GM11168 (cell line): ENCODE measurements around the gene MCOLN2.

Experiments
- in situ Hi-C: fragments of 300-500 bp; cut with MboI; formaldehyde crosslinking; loops from one replicate; pipeline ENCODE4 v1.12.0; 2022; ENCODE audit warnings: low sequenced_read_pairs; ENCODE audit not compliant: unreplicated experiment

MCOLN2 gene

DNA sequence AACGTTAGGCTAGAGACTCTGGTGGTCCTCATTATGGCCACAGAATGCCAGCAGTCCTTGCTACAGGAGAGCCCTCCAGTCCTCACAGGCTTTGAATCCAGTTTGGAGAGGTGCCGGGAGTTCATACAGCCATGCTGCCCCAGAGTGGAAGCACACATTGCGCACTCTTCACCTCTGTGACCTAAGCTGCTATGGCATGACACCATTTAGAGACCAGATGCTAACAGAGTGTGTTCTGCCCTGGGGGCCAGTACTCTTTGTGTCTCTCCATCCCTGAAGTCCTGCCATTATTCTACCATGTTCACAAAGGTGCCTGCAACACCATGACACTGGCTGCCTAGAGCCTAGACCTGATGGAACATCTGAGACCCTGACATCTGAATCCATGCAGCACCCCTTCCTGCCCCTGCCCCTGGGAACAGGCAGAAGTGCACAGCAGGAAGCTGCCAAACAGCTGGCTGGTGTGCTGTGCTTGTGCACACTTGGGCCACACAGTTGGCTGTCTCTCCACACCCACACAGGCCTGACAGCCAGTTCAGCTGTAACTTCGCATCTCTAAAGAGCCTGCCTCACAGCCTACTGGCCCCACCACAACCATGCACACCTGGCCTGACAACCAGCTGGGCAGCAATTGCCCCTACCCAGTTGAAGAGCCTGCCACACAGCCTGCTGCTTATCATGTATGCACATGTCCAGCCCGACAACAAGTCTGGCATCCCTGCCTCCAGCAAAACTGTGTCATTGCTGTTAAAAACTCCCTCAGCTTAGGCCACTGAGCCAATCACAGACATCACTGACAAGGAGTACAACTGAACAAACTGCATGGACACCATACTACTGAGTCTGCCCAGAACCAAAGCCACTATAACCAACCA, 49.1 kb downstream of the MCOLN2 start:
- in situ Hi-C loops = loop anchor here (5.0 to 25.0 kb wide), 5 partner anchors 80 to 510 kb away; partner anchors contain the start of gene BCL10

DNA sequence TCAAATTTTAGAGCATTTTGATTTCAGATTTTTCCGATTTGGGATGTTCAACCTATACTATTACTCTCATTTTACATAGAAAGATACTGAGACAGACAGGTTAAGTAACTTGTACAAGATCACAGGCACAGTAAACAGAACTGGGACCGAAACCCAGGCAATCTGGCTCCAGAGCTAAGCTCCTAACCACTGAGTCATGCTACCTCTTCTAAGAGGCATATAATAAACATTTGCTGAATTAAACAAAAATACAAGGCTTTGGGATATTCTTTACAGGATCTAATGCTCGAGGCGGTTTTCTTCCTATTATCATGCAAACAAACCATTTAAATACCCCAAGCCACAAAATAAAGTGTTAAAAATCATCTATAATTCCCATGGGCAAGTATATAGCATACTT, 50.3 kb downstream of the MCOLN2 start:
- in situ Hi-C loops = loop anchor here (5.0 to 25.0 kb wide), 5 partner anchors 81 to 509 kb away; partner anchors contain the start of gene BCL10

DNA sequence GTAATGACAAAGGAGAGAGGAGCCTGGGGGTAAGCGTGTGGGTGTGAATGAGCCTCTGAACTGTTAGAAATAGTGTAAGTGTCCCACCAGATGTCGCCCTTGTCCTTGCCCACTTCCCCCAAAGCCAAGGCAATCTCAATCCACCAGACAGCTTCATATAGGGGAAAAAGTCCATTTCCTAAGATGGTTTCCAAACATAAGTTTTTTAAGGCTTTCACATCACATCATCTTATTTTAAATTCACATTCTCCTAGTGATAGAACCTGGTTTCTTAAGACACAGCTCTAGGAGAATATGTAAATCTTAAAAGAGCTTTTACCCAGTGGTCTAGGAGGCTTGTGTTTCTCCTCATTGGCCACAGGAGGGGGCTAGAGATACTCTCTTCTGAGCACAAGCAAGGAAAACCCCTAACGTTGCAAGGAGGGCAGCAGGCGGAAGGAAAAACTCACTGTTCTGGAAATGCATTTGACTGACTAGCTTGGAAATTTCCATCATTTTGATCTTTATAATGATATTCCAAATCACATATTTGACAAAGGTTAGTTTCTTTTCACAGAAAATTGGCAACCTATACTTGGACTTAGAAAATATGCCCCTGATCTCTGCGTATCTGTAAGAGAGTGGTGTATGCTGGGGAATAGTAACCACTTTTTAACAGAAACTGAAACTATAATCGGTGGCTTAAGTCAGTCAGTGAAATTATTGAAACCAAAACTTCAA, 52.0 kb downstream of the MCOLN2 start:
- in situ Hi-C loops = loop anchor here (5.0 to 25.0 kb wide), 5 partner anchors 82 to 508 kb away; partner anchors contain the start of gene BCL10

DNA sequence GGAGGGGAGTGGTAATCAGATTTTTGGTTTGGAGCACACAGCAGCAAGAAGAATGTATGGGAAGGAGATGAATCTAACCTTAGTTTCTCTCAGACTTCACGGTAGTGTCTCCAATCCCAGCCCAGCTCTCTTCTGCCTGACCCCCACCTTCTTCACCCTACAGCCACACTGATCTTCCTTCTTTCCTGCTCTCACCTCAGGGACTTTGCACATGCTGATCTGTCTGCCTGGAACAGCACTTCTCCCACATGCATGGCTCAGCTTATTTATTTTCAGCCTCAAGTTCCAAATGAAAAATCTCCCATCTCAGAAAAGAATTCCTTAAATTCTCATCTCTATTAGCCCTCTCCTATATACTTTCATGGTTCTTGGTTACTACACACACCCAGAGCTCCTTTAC, 55.1 kb downstream of the MCOLN2 start:
- in situ Hi-C loops = loop anchor here (10.0 to 25.0 kb wide), 4 partner anchors 155 to 505 kb away; partner anchors contain the start of gene BCL10

DNA sequence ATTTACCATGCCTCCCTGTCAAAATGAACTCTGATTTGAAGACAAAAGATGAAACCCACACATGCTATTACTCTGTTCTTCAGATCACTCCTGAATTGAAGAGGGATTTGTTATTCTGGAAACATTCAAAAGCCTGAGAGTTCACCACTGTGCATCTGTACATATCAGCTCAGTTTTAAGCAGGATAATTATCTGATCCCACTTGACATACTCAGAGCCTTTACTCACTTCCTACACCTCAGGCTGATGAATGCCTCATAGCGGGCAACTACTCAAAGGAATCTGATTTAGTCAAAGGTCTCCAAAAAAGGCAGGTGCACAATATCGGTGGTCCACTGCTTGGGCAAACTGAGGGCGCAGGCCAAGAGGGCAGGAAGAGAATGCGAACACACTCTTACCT, 56.4 kb downstream of the MCOLN2 start:
- in situ Hi-C loops = loop anchor here (10.0 to 25.0 kb wide), 4 partner anchors 153 to 503 kb away; partner anchors contain the start of gene BCL10

DNA sequence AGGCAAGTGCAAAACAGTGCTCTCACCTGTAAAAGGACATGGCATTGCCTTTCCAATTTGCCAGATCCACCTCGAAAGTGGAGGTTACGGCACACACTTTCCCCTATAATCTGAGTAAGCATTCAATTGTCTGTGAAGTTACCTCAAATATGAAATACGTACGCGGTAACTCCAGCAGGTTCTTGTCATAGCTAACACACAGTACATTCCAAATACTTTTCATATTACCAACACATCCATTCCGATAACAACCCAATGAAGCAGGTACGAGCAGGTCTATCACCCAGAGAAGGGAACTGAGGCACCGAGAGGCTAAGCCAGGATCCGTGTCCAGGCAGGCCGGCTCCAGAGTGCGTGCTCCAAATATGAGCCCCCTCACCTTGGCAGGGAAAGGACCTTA, 57.2 kb downstream of the MCOLN2 start:
- in situ Hi-C loops = loop anchor here (10.0 to 25.0 kb wide), 4 partner anchors 152 to 502 kb away; partner anchors contain the start of gene BCL10

DNA sequence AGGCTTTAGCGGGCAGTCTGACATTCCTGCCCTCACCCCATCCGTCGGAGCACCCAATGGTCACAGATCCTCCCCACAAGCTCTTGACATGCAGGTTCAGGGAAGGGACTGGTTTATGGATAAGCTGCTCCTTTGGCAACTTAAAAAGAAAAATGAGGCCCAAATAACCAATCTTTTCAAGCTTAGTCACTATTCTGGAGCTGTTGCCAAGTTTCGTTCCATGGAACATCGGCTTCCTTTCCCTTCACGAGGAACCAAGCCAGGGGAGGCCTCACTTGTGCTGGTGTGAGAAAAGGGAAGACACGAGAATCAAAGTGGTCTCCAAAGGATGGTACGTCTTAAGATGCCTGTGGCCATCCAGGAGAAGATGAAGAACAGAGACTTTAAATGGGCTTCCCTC, 57.8 kb downstream of the MCOLN2 start:
- in situ Hi-C loops = loop anchor here (25.0 kb wide), 2 partner anchors 152 to 502 kb away; no protein-coding TSS in a partner anchor

DNA sequence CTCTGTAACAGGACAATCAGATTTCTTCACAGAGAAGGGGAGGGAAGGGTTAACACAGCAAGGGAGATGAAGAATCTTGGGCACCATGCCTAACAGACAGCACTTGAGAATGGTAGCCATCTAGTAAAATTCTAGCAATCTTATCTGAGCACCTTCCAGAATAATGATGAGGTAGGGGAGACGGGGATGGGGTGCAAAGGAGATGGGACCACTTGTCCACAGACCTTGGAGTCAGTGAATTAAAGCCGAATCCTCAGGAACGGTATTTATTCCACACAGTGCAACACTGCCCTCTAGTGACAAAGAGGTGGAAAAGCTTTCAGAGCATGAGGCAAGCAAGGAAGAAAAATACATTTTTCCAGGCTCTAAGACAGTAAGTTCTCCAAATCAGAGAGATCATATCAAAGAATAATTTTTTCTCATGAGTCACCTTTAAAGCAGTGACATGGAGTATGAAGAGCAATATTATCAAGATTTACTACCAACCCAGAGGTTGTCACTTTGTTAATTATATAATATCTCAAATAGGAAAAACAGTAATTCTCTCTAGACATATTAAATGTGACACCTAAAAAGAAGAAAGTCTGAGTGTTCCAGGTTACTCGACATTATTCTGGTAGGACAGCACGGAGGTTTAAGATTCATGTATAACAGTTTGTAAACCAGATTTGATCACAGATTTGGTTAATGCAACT, 60.6 kb downstream of the MCOLN2 start:
- in situ Hi-C loops = loop anchor here (25.0 kb wide), 2 partner anchors 149 to 499 kb away; no protein-coding TSS in a partner anchor

DNA sequence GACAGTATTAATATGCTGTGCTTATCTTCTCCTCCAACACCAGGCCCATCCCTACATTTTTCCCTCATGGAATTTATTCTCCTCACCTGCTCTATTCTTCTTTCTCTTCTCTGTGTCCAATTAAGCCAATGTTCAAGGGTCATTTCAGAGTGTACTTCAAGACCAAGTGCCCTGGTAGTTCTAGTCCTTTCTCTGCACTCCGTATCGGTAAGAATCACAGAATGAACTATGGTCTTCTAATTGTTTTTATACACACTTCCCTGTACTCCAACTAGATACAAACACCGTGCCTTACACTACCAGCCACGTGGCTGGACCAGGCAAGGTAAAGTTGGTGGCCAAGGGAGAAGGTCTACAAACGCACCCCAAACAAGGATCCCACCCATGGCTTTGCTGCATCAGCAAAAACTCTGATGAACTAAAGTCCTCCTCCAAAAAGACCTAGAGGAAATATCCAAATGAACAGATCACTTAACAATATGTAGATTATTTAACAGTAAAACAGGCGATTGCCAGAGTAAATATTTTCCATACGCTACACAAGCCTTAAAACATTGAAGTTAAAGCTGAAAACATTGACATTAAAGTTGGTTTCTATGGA, 63.8 kb downstream of the MCOLN2 start:
- in situ Hi-C loops = loop anchor here (25.0 kb wide), 2 partner anchors 146 to 496 kb away; no protein-coding TSS in a partner anchor

DNA sequence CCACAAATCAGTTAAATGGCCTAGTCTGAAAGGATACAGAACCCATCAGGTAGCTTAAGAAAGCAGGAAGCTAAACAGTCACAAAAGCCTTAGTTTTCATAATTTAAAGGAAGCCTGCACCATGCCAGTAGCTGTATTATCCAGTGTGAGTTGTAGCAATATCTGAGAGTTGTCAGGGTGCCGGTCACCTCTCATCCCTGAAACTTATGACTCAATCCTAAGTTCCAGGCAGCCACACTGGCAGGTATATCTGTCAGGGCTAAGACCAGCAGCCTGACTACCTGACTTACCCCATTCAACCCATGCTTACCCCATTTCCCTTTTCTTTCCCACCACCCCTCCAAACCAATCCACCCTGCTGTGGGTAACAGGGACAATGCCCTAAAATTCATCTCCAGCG, 66.1 kb downstream of the MCOLN2 start:
- in situ Hi-C loops = loop anchor here (25.0 kb wide), 2 partner anchors 144 to 494 kb away; no protein-coding TSS in a partner anchor

DNA sequence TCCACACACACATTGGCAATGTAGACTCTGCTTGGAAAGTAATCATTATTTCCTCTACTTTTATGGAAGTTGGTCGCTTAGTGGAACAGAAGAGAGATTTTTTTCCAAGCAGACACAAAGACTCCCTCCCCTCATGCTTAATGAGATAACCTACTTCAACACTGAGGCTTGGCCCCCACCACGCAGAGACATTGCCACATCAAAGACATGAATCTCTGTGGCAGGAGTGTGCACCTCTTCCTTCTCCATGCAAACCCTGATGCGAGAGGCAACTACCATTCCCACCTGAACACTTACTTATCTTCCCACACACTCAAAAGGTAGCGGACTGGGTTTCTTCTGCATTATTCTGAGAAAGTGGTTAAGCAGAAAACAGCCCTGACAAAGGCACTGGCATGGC, 66.6 kb downstream of the MCOLN2 start:
- in situ Hi-C loops = loop anchor here (25.0 kb wide), 2 partner anchors 143 to 493 kb away; no protein-coding TSS in a partner anchor

DNA sequence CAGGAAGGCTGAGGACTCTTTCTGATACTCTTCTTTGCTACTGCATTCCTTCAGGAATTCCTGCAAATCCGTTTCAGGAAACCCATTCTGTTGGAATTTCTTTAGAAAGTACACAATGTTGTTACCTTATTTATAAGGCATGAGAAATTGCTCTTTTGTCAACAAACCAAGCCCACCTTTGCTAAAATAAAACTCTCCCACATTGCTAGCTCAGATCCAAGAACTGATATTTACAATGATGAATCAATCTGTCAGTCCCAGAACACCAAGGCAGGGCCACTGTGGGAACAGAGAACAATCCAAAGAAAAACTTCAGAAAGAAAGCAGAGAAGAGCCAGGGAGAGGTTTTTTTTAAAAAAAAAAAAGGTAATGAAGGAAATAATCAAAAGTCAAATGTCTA, 67.3 kb downstream of the MCOLN2 start:
- in situ Hi-C loops = loop anchor here (25.0 kb wide), 2 partner anchors 142 to 492 kb away; no protein-coding TSS in a partner anchor

DNA sequence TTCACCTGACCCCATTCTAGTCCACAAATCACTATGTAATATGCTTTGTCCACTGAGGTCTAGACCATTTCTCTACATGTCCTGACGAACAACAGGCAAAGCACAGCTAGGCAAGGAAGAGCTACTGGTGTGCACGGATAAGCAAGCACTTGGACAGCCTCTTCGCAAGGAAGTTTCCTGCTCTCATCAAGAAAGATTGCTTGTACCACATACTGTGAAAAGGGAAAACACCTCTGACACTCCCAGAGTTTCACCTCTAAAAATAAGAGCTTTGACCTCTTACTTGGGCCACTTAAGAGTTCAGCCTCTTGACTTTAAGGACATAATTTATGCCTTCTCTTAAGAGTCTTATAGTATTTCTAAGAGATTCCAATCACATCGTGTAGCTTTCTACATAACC, 67.9 kb downstream of the MCOLN2 start:
- in situ Hi-C loops = loop anchor here (25.0 kb wide), 2 partner anchors 142 to 492 kb away; no protein-coding TSS in a partner anchor

DNA sequence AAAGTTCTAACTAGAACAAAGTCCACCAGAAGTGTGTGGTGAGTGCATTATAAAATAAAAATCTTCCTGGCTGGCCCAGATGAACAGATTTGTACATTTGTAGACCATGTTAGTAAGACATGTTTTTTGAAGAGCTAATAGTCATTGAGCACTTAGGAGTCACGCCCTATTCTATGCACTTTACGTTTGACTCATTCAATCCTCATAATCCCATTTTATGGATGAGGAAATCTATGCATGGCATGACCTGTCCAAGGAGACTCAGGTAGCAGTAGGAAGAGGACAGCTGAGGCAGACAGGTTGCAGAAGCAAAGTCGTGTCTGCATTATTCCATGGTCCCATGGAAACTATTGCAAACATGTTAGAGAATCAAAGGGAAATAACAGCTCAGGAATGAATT, 73.6 kb downstream of the MCOLN2 start:
- in situ Hi-C loops = no loop called here

DNA sequence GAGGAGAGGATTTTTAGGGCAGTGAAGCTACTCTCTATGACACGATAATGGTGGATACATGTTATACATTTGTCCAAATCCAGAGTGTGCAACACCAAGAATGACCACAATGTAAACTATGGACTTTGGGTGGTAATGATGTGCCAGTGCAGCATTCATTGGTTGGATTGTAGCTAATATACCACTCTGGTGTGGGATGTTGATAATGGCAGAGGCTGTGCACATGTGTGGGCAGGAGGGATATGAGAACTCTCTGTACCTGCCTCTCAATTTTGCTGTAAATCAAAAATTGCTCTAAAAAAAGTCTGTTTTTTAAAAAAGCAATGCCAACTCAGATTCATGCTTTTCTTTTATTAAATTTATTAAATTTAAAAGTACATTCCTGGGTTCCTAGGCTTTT, 76.8 kb downstream of the MCOLN2 start:
- in situ Hi-C loops = no loop called here

DNA sequence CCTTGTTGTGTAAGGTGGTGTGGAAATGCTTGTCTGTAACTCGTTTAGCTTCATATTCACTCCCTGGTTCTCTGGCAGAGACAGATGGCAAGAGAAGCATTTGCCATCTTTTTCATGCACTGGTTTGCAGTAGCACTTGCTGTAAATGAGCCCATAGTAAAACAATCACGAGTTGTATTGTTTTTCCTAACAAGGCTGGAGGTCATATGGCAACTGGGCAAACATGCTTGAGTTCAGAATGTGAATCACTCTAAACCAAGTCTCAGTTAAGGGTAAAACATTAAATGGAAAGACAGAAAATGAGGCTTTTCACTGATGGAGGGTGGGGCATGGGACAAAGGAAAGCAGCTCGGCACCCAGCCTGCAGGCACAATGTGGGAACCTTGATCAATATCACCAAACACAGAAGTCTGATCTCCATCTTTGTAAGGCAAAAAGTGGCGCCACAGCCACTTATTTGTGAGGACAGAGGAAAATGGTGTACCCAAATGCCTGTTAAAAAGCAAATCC, 77.4 kb downstream of the MCOLN2 start:
- in situ Hi-C loops = no loop called here

DNA sequence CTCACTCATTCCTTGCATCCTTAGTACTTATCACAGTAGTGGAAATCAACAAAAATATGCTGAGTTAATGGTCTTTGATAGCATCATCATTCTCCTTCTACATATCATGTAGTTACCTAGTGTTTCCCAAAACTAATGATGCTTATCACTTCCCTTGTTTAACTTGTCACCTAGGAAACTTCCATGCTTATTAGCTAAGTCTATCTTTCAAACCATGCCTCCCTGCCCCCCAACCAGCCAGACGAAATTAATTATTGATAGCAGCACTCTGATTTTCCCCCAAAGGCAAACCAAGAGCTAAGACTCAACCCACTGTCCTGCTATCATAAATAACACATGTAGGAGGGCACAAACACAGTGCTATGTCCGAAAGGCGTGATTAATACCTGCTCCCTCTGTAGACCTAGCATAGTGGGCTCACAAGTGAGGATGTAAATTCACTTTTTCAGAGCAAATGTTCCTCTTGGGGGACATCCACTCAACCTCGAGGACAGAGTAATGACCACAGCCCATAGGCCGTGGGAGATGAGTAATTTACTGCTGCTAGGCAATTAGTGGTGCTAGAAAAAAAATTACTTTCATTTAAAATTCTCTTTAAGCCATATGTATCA, 78.1 kb downstream of the MCOLN2 start:
- in situ Hi-C loops = no loop called here

DNA sequence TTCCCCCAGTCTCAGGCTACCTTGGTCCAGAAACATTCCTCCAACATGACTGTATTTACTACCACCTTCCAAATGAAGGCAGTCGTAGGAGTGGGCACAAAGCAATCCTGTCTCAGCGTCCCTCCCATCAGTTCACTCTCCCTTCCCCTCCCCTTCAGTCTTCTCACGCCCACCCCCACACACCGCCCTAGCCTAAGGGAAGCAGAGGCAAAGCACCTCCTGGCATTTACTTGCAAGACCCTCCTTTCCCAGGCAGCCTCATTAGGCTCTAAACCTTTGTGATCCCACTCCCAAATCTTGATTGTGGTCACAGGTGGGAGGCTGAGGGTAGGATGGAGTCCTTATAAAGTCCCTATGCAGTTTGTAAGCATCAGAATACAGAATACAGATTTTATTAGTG, 80.0 kb downstream of the MCOLN2 start:
- in situ Hi-C loops = no loop called here

DNA sequence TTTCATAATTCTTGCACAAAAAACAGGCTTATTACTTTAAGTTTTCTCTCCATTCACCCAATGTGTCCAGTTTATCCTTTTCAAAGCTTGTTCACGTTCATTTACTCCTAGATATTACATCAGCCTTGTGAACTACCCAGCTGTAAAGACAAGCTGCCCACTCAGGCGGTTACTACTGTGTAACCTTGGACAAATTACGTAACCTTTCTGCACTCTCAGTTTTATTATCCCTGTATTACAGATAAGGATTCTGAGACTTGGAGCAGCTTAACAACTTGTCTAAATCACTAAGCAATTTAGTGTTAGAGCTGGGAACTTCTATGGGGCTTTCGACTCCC, 83.4 kb downstream of the MCOLN2 start:
- in situ Hi-C loops = no loop called here
